IMR-90 (cell line): ENCODE results near the gene RPS19.

Experiments
- CEBPB ChIP-seq: IDR thresholded peaks from 2 replicates; pipeline ENCODE4 v1.6.1; 2012; ENCODE audit warnings: low read depth, low read length, improper control_type of control experiment
- CHD1 ChIP-seq: IDR thresholded peaks from 2 replicates; pipeline ENCODE4 v1.6.1; 2012; ENCODE audit warnings: low read depth, low read length, improper control_type of control experiment
- FOS ChIP-seq: fragments of 150-350 bp; IDR thresholded peaks from 2 replicates; pipeline ENCODE4 v1.6.1; 2016; ENCODE audit warnings: low read depth, low read length
- MAFK ChIP-seq: IDR thresholded peaks from 2 replicates; pipeline ENCODE4 v1.6.1; 2012; ENCODE audit warnings: low read depth, low read length, improper control_type of control experiment
- MAZ ChIP-seq: IDR thresholded peaks from 2 replicates; pipeline ENCODE4 v1.6.1; 2012; ENCODE audit warnings: low read depth, mild to moderate bottlenecking, low read length, improper control_type of control experiment, moderate library complexity, borderline replicate concordance
- MXI1 ChIP-seq: IDR thresholded peaks from 2 replicates; pipeline ENCODE4 v1.6.1; 2012; ENCODE audit warnings: low read depth, mild to moderate bottlenecking, low read length, moderate library complexity, borderline replicate concordance
- NFE2L2 ChIP-seq: fragments of 150-350 bp; IDR thresholded peaks from 2 replicates; pipeline ENCODE4 v1.6.1; 2016; ENCODE audit warnings: low read depth, mild to moderate bottlenecking, low read length
- POLR2A ChIP-seq: IDR thresholded peaks from 2 replicates; pipeline ENCODE4 v1.6.1; 2012; ENCODE audit warnings: mild to moderate bottlenecking, low read depth, low read length
- RAD21 ChIP-seq: IDR thresholded peaks from 2 replicates; pipeline ENCODE4 v1.6.1; 2012; ENCODE audit warnings: low read length, improper control_type of control experiment
- RCOR1 ChIP-seq: IDR thresholded peaks from 2 replicates; pipeline ENCODE4 v1.6.1; 2012; ENCODE audit warnings: mild to moderate bottlenecking, low read length, improper control_type of control experiment; ENCODE audit not compliant: insufficient replicate concordance
- RFX5 ChIP-seq: IDR thresholded peaks from 2 replicates; pipeline ENCODE4 v1.8.0; 2012; ENCODE audit warnings: low read depth, mild to moderate bottlenecking, low read length, moderate library complexity
- SMC3 ChIP-seq: fragments of 150-350 bp; IDR thresholded peaks from 2 replicates; pipeline ENCODE4 v1.6.1; 2016; ENCODE audit warnings: low read depth, mild to moderate bottlenecking, antibody characterized with exemption, low read length, moderate library complexity
- TF ChIP-seq, protein P1 (sequence below): conservative IDR thresholded peaks from 2 replicates; pipeline ENCODE4 v1.5.1; 2012; ENCODE audit warnings: mild to moderate bottlenecking, low read depth, low read length, improper control_type of control experiment
- TF ChIP-seq, protein P2 (sequence below): fragments of 150-350 bp; IDR thresholded peaks from 2 replicates; pipeline ENCODE4 v1.6.1; 2016; ENCODE audit warnings: low read depth, mild to moderate bottlenecking, low read length, moderate library complexity, borderline replicate concordance

DNA sequence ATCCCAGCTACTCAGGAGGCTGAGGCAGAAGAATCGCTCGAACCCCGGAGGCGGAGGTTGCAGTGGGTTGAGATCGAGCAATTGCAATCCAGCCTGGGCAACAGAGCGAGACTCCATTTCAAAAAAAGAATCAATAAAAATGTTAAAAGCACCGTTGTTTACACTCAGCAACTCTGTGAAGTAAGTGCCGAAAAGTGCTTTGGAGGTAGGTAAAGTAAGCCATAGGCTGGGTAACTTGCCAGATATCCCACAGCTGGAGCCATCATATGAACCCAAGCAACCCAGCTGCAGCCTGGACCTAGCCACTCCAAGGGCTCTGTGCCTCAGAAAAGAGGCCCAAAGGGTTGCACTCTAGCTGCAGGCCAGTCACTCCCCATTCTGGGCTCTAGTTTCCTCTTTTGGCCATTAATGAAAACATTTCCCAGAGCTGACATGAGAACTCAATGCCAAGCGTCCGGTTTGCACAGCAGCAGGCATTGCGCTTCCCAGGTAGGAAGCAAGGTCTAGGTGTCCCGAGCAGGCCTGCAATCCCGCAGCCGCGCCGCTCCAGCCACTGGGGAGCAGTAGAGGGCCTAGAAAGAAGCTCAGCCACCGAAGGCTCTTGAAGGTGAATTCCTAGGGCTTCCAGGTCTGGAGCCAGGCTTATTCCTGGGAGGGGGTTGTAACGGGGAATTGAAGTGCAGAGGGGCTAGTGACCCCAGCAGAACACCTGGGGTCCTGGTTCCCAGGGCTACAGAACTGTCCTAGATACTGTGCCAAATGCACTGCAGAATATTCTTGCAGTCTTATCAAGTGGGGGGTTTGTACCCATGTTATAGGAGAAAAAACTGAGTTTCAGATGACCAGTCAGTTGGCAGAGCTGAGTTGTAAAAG lies 13.0 kb downstream of the RPS19 start:
- TF ChIP-seq, protein P1, sequence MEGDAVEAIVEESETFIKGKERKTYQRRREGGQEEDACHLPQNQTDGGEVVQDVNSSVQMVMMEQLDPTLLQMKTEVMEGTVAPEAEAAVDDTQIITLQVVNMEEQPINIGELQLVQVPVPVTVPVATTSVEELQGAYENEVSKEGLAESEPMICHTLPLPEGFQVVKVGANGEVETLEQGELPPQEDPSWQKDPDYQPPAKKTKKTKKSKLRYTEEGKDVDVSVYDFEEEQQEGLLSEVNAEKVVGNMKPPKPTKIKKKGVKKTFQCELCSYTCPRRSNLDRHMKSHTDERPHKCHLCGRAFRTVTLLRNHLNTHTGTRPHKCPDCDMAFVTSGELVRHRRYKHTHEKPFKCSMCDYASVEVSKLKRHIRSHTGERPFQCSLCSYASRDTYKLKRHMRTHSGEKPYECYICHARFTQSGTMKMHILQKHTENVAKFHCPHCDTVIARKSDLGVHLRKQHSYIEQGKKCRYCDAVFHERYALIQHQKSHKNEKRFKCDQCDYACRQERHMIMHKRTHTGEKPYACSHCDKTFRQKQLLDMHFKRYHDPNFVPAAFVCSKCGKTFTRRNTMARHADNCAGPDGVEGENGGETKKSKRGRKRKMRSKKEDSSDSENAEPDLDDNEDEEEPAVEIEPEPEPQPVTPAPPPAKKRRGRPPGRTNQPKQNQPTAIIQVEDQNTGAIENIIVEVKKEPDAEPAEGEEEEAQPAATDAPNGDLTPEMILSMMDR, result peak; percentile 55
- TF ChIP-seq POLR2A (peak; percentile 48; the same call in 1 of the 2 replicates), RFX5 (no peak), RAD21 (peak; percentile 60), MXI1 (no peak), NFE2L2 (no peak), MAFK (no peak), MAZ (0 out of 2 replicates have a peak, but pooled peaks have one; percentile 35), SMC3 (peak; percentile 50), FOS (no peak), CEBPB (no peak), RCOR1 (no peak), CHD1 (no peak)
- TF ChIP-seq, protein P2, sequence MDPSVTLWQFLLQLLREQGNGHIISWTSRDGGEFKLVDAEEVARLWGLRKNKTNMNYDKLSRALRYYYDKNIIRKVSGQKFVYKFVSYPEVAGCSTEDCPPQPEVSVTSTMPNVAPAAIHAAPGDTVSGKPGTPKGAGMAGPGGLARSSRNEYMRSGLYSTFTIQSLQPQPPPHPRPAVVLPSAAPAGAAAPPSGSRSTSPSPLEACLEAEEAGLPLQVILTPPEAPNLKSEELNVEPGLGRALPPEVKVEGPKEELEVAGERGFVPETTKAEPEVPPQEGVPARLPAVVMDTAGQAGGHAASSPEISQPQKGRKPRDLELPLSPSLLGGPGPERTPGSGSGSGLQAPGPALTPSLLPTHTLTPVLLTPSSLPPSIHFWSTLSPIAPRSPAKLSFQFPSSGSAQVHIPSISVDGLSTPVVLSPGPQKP, result no peak
